HG03432 (cell line): ENCODE results near the gene IGFL3.
"Not testable (repeated sequence)": the region's sequence is repeated elsewhere in the genome, so short reads cannot be mapped to it uniquely, and the experiment has no call there.

Experiments
- ATAC-seq: cut with Tn5 transposase; IDR thresholded peaks from one replicate; pipeline ENCODE4 v1.9.1; 2021; ENCODE audit warnings: mild to moderate bottlenecking, moderate library complexity; ENCODE audit not compliant: unreplicated experiment

The IGFL3 gene

DNA sequence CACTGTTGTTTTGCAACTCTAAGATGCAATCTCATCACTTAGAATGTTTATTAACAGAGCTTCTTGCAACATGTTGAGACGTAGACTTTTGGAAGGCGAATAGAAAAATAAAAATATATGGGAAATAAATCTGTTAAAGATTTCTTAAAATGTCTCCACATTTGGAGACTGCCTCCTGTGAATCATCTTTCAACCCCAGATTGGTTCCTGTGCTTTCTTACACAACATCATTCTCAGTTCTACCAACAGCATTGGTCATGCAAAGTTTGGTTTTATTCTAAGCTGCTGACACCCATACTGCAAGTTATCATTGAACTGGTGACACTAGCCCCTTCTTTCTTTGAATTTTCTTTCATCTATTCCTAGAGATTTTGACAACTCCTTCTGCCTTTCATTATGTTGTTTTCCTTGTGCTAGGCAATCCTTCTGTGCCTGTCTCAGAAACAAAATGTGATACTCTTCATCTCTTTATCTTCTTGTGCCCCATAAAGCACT, 1.6 kb upstream of the IGFL3 start:
- no peak for ATAC-seq

DNA sequence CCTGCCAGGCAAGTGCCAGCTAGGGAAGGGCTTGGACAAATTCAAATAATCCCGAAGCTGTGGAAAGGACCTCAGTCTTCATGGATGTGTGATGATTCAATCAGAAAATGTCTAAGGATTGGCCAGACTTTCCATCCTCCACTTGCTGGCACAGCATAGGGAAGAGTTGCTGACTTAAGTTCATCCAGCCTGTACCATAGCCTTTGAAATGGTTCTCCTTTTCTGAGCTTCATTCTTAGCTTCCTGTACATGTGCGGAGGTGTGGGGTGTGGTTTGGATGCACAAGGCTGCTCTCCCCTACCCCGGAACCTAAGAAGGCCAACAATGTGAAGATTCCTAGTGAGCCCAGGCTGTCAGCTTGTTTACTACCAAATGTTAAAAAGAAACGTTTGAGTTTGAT, 959 bp upstream of the IGFL3 start:
- no peak for ATAC-seq

DNA sequence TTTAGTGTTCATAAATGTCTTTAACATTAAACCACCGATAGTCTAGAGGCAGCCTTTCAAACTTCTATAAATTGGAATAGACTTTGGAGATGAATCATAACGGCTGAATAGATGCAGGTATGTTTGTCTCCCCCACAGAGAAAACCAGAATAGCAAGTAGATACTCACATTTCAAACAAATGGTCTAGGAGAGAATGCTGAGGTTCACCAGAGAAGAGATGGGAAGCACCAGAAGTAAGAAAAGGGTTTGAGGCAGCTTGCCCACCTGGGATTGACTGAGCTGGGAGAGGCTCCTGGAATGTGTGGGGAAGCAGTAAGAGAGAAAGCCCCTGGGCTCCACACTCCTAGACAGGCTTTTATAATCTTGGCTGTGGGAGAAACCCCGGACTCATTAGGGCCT, 6.4 kb downstream of the IGFL3 start:
- no peak for ATAC-seq

DNA sequence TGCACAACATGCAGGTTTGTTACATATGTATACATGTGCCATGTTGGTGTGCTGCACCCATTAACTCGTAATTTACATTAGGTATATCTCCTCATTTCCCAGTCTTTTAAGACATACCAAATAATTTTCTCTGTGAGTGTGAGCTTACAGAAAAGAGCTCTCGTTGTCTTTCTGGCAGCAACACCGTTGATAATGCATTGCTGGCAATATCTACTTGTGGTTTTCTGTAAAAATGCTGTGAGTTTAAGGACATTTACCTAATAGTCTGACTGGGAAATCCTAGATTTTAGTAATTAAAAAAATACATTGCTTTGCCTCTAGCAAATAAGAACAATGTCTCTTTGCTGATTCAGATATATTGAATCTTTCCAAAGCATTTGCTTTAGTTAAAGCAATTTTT, 8.4 kb downstream of the IGFL3 start:
- ATAC-seq, result no peak

DNA sequence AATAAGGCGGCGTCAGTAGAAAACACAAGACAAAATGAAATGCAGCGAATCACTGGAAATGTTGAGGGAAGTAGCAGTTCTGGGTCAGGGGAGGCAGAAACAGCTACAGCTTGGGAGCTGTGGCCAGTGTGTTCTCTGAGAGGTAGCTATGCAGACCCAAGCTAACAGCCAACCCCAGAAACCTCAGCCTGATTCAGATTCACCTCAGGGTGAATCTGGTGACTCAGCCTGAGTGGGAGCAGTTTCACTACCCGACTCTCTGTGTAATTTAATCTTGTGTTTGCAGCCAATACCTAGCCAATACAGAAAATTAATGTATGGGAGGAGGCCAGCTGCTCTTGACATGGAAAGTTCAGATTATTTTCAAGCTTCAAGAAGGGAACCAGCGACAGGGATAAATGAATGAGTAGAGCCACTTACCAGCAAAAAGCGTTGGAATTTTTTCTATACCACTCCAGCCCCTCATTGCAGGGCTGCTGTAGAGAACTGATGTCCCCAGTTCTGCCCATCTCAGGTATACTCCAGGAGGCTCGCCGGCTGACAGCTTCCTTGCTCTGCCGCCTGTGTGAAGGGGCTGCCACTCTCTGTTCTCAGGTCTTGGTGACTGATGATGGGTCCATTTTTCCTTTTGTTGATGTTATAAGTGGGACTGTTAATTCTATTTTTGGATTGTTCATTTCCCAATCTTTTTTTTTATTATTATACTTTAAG, 8.9 kb downstream of the IGFL3 start:
- ATAC-seq, result peak; percentile 65

DNA sequence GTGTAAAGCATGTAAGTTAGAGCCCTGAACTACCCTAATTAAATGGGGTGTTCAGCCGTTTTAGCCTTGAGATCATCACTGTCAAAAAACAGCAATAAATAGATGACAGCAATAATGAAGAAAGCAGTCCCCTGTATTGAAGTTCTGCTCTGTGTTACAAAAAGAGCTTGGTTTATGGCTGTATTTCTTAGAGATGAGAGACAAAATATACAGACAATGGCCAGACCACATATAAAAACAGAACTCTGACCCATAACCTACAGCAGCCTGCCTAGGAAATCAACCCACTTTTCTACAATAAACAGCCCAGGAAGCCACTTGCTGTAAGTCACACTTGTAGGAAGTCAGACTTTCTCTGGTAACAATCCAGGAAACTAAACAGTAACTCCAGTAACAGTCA, 10.8 kb downstream of the IGFL3 start:
- ATAC-seq, result no peak

DNA sequence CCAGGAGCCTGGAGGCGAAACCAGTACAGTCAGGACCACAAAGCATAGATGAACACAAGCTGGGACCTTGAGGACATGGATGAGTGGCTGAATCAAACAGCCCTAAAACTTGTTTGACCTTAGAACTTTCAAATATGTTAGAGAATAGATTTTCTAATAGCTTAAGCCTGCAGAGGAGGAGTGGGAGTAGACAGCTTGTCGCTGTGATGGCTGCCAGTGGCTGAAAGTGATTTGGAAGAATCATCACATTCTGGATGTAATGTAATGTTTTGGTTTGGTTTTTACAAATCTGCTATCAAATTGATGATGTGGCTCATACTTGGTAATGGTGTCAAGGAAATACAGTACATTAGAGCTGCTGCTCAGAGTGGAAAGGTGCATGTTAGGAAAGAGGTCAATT, 12.0 kb downstream of the IGFL3 start:
- no peak for ATAC-seq

DNA sequence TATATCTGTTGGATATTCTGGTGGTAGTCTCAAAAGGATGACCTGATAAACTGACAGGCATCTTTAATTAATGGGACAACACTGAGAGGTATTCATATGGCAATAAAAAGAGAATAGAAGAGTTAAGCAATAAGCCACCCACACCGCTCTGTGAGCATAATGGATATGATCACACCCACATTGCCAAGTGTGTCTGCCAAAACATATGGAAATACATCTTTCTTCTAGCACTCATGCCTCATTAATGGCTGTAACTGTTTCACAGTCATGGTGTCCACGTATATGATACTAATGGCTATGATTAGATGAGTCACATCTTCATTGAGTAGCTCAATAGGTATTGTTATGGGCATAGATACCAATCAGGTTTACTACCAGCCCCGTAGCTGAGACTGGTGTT, 13.1 kb downstream of the IGFL3 start:
- ATAC-seq, result no peak

DNA sequence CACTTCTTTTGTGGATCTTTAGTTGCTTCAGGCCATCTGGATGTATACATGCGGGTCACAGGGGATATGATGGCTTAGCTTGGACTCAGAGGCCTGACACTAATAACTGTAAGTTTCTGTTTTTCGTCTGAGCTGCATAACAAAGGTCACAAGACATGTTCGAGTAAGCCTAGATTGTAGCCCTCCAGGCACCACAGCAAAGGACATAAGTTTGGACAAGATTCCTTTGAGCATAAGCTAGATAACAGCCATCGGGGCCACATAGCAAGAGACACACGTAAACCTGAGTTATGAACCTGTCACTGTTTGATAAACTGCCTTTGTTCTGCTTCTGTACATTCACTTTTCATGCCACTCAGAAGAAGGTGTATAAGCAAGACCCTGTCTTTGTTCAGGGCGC, 14.6 kb downstream of the IGFL3 start:
- no peak for ATAC-seq

DNA sequence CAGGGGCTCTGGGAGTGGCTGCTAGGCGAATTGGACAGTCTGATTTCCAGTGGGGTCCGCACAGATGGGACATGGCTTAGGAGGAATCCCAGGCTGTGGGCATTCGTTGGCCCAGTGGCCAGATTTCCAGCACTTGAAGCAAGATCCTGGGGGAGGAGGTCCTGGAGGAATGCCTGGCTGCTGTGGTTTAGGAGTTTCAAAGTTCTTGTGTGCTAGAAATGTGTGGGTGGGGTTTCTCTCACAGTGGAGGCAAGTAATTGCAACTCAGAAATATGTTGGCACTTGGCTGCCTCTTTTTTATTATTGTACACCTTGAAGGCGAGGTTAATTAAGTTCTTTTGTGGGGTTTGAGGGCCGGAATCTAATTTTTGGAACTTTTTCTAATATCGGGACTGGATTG, 17.1 kb downstream of the IGFL3 start:
- ATAC-seq, result no peak

DNA sequence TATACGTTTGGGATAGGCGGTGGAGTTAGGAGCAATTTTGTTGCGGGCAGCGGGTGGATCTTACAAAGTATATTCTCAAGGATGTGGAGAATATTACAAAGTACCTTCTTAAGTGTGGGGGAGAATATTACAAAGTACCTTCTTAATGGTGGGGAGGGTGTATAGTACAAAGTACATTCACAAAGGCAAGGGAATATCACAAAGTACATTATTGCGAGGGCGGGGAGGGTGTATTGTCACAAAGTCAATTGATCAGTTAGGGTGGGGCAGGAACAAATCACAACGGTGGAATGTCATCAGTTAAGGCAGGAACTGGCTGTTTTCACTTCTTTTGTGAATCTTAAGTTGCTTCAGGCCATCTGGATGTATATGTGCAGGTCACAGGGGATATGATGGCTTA, 22.2 kb downstream of the IGFL3 start:
- not testable (repeated sequence) for ATAC-seq

DNA sequence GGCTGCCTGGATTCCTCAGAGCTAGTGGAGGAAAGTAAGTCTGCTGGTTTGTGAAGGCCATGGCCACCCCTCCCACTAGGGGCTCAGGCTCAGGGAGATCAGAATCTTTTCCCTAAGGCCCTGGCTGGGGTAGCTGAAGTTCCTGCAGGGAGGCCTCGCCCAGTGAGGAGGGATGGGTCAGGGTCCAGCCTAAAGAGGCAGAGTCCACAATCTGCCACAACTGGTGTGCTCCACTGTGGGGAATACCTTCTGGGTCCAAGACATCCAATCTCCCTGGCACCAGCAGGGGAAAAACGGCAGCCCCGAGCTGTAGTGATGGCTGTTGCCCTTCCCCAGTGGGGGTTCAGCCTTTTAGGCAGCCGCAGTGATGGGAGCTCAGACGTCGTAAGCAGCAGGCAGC, 23.2 kb downstream of the IGFL3 start:
- ATAC-seq, result no peak

DNA sequence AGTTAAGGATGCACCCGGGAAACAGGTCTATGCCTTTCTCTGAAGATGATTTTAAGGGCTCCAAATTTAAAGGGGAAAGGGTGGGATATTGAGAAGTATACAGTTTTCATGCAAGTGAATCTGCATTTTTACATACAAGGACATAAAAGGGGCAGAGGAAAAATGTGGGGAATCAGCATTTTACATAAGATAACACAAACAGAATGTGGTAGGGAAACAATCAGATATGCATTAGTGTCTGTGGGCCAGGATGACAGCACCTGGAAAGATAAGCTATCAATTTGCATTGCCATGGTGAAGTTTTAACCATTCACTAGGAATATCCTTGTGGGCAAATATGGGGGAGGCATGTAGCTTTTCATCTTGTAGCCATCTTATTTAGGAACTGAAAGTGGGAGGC, 24.1 kb downstream of the IGFL3 start:
- no peak for ATAC-seq

DNA sequence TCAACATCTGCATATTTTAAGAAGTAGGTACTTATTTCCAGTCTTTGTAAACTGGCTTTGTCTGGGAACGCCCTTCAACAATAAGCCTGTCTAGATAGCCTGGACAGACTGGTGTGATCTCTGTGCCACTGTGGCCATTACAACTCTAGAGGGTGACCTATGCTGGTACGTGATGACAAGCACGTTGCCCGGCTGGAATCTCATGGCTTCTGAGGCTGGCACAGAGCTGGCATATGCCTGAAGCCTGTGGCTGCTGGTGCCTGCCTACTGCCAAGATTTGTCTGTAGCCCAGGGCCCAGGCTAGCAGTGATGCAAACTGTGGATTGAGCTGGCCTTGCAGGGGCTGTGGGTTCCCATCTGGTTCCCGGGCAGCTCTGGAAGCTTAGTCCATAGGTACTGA, 34.0 kb downstream of the IGFL3 start:
- ATAC-seq, result no peak

DNA sequence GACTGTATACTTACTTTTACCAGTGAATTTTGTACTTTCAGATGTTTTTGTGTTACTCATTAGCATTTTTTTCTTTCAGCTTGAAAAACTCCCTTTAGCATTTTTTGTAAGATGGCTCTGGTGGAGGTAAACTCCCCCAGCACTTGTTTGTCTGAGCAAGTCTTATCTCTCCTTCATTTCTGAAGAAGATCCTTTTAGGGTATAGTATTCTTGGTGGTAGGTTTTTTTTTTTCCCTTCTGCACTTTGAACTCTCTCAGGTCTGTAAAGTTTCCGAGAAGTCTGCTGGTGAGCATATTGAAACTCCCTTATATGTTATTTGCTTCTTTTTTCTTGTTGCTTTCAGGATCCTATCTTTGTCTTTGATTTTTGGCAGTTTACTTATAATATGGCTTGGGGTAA, 35.1 kb downstream of the IGFL3 start:
- ATAC-seq, result no peak

DNA sequence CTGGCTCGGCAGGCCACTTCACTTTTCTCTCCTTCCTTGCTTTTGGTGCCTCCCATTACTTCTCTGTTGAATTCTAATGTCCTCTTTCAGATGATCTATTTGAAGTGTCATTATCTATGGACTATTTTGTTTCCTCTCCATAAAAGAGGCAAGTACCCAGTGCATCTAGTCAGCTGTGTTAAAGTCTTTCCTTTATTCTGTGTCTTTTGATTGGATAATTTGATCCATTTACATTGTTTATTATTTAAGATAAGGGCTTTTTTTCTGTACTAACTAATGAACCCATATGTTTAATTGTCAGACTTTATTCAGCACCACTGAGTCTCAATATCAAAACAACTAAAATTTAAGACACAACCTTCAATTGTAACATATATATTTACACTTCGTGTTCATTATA, 36.4 kb downstream of the IGFL3 start:
- no peak for ATAC-seq

DNA sequence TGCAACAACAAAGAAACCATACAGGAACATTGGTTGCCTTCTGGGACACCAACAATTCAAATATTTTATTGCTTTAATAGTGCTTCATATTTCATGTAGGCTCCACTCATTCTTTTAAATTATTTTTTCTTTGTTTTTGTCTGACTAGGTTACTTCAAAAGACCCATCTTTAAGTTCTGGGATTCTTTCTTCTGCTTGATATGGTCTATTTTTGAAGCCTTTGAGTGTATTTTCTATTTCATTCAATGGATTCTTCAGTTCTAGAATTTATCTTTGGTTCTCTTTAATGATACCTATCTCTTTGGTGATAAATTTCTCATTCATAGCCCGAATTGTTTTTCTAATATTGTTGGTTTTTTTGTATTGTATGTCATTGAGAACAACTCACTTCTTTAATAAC, 38.6 kb downstream of the IGFL3 start:
- no peak for ATAC-seq

DNA sequence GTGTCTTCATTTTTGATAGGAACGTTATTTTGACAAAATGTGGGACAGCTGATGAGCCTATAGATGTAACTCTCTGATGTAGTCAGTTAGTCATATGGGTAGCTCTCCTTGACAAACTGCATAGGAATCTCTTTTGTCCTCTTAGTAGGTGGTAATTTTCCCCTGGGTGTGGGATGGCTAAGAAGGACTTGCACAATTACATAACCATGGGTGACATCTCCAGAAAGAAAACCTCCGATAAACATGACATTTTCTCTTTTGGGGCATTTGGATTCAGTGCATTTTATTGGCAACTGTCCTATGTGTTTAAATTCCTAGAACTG, 41.8 kb downstream of the IGFL3 start:
- no peak for ATAC-seq

DNA sequence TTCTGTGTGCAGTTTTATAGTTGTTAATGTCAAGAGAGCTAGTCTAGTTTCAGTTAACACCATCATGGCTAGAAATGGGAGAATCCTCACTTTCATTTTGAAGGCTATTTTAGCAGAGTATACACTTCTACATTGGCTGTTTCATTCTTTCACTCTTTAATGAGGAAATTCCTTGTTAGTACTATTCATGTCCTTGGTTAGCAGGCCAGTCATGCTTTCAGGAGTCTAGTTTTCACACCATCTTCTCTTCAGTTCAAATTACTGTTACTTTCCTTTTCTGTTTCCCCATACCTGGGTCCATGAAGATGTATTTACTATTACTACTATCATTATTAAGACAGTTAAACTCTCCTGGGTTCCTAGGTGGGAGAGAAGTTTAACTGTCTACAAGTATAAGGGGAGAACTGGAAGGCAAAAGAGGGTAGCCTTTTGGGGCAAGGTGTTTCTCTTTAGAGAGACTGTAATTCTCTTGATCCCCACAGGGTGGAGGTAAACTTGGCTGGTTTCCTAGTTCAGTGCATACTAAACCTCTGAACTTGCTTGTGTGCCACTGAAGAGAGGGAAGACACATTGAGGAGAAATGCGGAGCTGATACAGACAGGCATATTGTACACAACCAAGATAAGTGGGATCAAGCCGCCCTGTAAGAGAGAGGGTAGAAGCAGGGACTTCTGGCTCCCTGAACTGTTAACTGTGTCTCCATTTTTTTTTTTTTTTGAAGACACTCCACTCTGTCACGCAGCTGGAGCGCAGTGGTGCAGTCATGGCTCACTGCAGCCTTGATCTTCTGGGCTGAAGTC, 42.4 kb downstream of the IGFL3 start:
- ATAC-seq, result no peak

DNA sequence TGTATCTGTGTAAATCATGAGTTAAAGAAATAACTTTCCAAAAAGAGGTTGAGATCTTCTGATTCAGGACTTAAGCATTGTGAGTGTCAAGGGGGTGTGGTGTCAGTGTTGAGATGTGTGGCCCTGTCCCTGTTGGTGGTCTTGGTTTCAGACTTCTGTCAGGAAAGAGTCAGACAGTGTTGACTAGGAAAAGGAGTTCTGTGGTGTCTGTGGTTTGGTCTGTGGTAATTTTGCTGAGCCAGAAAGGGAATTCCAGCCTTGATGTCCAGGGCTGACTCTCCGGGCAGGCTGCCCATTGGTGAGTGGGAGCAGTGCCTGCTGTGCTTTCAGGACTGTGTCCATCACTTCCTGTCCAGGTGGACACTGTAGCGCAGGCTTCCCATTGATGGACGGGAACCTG, 43.9 kb downstream of the IGFL3 start:
- no peak for ATAC-seq

DNA sequence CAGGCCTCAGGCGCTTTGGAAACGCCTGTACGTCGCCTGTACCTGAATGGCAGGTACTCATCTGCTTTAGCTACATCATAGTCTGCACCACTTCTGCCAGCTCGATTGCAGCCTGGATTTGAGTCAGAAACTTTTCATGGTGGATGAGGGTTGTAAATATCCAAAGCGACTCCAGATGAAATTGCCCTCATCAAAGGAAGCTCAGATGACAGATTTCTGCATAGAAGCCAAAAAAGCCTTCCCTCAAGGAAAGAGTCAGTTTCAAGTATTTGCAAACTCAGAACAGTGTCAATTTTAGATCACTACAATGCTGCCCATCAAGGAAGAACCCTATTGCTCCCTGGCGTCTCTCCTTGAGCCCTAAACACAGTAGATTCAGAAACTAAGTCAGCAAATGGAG, 44.9 kb downstream of the IGFL3 start:
- ATAC-seq, result no peak

DNA sequence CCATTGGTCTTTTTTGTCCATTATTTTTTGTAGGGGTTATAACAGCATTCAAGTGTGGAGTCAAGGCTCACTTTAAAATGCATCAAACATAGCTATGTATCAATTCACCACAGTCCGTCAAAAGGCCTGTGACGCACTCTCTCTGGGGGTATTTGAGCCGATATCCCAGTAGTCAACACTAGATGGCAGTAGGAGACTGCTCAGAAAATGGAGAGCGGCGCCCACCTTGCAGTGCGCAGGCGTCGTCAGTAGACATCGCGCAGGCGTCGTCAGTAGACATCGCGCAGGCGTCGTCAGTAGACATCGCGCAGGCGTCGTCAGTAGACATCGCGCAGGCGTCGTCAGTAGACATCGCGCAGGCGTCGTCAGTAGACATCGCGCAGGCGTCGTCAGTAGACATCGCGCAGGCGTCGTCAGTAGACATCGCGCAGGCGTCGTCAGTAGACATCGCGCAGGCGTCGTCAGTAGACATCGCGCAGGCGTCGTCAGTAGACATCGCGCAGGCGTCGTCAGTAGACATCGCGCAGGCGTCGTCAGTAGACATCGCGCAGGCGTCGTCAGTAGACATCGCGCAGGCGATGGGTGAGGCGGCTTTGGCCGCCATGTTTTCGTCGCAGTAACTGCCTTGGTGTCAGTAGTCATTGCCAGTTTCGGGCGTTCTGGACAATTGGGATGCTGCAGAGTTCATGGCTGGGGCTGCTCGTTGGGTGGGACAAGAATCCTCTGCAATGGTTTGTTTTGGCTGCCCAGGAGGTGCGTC, 45.7 kb downstream of the IGFL3 start:
- ATAC-seq, result not testable (repeated sequence)
